Prostate gland (tissue), 2 donors: ENCODE measurements around the gene CACNA1B. TPM values are rescaled to one million over a fixed set of nuclear protein-coding genes. Genes with fewer than 3 reads are reported as not detected.

Experiments
- DNase-seq: peaks from one replicate; pipeline ENCODE4 v3.0.0-alpha.2; 2019; ENCODE audit warnings: low spot score
- H3K27ac ChIP-seq, 2 donors: fragments of 200-600 bp; sonication (generic); 2 replicates each; pipeline ENCODE4 v1.5.1; 2017 to 2019
- H3K27me3 ChIP-seq: fragments of 200-600 bp; sonication (generic); replicated peaks from 2 replicates; pipeline ENCODE4 v1.5.1; 2019; ENCODE audit not compliant: insufficient read depth
- H3K36me3 ChIP-seq, 2 donors: fragments of 200-600 bp; sonication (generic); 1 replicate in 1 of 2; 2 replicates in 1 of 2; pipeline versions ENCODE4 v1.5.1 to v1.8.1; 2017 to 2019
- H3K4me1 ChIP-seq: fragments of 200-600 bp; sonication (generic); replicated peaks from 2 replicates; pipeline ENCODE4 v1.5.1; 2019
- H3K4me3 ChIP-seq, 2 donors: fragments of 200-600 bp; sonication (generic); 2 replicates each; pipeline ENCODE4 v1.5.1; 2017 to 2019
- H3K9me3 ChIP-seq: fragments of 200-600 bp; sonication (generic); 2 replicates; pipeline ENCODE4 v1.5.1; 2017
- CTCF ChIP-seq, 4 experiments: fragments of 200-600 bp in 2 of 4; fragments of 450-650 bp in 2 of 4; sonication (generic) in 2 of 4; IDR thresholded peaks; 1 replicate in 3 of 4; 2 replicates in 1 of 4; pipeline ENCODE4 v1.5.1; 2016 to 2019; ENCODE audit warnings: antibody characterized with exemption in 4 of 4, mild to moderate bottlenecking in 2 of 4, moderate library complexity in 2 of 4
- POLR2A ChIP-seq: fragments of 450-650 bp; IDR thresholded peaks from one replicate; pipeline ENCODE4 v1.6.1; 2016; ENCODE audit warnings: antibody characterized with exemption, mild to moderate bottlenecking
- POLR2AphosphoS5 ChIP-seq: sonication (generic); formaldehyde crosslinking; IDR thresholded peaks from one replicate; pipeline ENCODE4 v1.6.1; 2017; ENCODE audit warnings: antibody characterized with exemption
- WGBS: methylation state at CpG from one replicate; pipeline ENCODE4 v1.1.5; 2018; 5-methylcytosine and 5-hydroxymethylcytosine counted together
- intact Hi-C: fragments of 100-400 bp; cut with DNase I; formaldehyde crosslinking; loops from one replicate; pipeline ENCODE4 v1.14.2; 2022
- total RNA-seq, 2 donors: library from RNA; depleted of rRNA; stranded (reverse); fragments of >200 nt; gene quantifications; one replicate each; pipeline ENCODE4 v1.1.0, GENCODE V29; 2016

The CACNA1B gene
- total RNA-seq, 2 donors from 2014 or later = 0.36 to 6.0 TPM

- no peak for DNase-seq
- Histone ChIP-seq H3K4me1 (no peaks in the 10 kb centered on the region), H3K4me3 (no peak overlapping the region), H3K36me3 (no peaks in the 10 kb centered on the region), H3K27ac (no peak overlapping the region), H3K27me3 (no peaks in the 10 kb centered on the region), H3K9me3 (no peaks in the 10 kb centered on the region)
- no peak for TF ChIP-seq POLR2AphosphoS5
- no peak for TF ChIP-seq CTCF (IDR thresholded peaks at IDR 0.05)
- TF ChIP-seq POLR2A = no peak
- intact Hi-C loops = no loop called here
- WGBS = 84% methylated on average over 6 of the region's 6 CpGs
Observed at GRCh38 chr9:138063033-138063432, 185.5 kb downstream of the CACNA1B start.

DNA sequence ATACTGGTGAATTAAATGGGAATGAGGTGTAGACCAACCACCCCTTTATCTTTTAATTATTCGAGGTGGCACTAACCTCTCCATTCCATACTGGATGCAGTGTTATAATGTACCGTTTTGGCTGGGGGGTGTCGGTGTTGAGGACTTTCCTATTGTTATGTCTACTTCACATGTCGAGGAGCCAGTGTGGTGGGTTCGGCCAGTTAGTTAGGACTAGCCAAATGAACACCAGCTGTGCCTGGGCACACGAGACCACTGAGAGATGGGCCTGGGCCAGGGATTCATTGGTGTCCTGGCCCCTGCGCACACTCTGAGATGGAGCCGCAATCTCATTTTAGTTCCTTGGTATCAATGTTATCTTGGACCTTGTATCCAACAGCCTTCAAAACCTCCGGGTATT, 186.2 kb downstream of the CACNA1B start:
- no peak for TF ChIP-seq POLR2A
- TF ChIP-seq CTCF (IDR thresholded peaks at IDR 0.05) = no peak
- TF ChIP-seq POLR2AphosphoS5 = no peak
- intact Hi-C loops = no loop called here
- WGBS = 88% methylated on average over 9 of the region's 9 CpGs
- Histone ChIP-seq H3K4me1 (no peaks in the 10 kb centered on the region), H3K9me3 (no peaks in the 10 kb centered on the region), H3K27ac (no peak overlapping the region), H3K4me3 (no peak overlapping the region), H3K27me3 (no peaks in the 10 kb centered on the region), H3K36me3 (no peaks in the 10 kb centered on the region)
- no peak for DNase-seq

GRCh38 chr9:138064547-138064946, 187.0 kb downstream of the CACNA1B start:
- WGBS = 94% methylated on average over 7 of the region's 7 CpGs
- no peaks in the 10 kb centered on the region for H3K4me1 ChIP-seq
- no peak overlapping the region for H3K27ac ChIP-seq
- intact Hi-C loops = no loop called here
- H3K4me3 ChIP-seq = no peak overlapping the region
- TF ChIP-seq POLR2A = no peak
- no peak for TF ChIP-seq POLR2AphosphoS5
- TF ChIP-seq CTCF (IDR thresholded peaks at IDR 0.05) = no peak
- no peaks in the 10 kb centered on the region for H3K27me3 ChIP-seq
- H3K36me3 ChIP-seq = no peaks in the 10 kb centered on the region
- H3K9me3 ChIP-seq = no peaks in the 10 kb centered on the region
- DNase-seq = no peak

GRCh38 chr9:138065287-138065686, 187.7 kb downstream of the CACNA1B start:
- intact Hi-C loops = no loop called here
- Histone ChIP-seq H3K9me3 (no peaks in the 10 kb centered on the region), H3K36me3 (no peaks in the 10 kb centered on the region), H3K4me1 (no peaks in the 10 kb centered on the region), H3K4me3 (no peak overlapping the region), H3K27me3 (no peaks in the 10 kb centered on the region), H3K27ac (no peak overlapping the region)
- WGBS = 62% methylated on average over 9 of the region's 9 CpGs
- TF ChIP-seq CTCF (IDR thresholded peaks at IDR 0.05) (no peak), POLR2A (no peak), POLR2AphosphoS5 (no peak)
- DNase-seq = no peak

DNA sequence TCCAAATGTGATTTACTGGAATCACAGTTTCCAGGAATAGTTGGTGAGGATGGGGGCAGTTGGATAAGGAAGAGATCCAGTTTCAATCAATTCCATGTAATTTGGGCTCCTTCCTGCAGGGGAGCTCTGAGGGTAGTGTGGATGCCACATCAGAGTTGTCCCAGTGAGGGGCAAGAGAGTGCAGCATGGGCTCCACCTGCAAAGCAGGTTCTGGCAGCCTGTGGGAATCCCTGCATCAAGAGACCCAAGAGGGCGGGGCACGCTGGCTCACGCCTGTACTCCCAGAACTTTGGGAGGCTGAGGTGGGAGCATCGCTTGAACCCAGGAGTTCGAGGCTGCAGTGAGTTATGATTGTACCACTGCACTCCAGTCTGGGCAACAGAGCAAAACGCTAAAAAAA, 188.5 kb downstream of the CACNA1B start:
- Histone ChIP-seq H3K27ac (no peak overlapping the region), H3K4me1 (no peaks in the 10 kb centered on the region), H3K9me3 (no peaks in the 10 kb centered on the region), H3K4me3 (no peak overlapping the region), H3K36me3 (no peaks in the 10 kb centered on the region), H3K27me3 (no peaks in the 10 kb centered on the region)
- no peak for TF ChIP-seq POLR2A
- no peak for TF ChIP-seq CTCF (IDR thresholded peaks at IDR 0.05)
- no peak for TF ChIP-seq POLR2AphosphoS5
- DNase-seq = no peak
- 69% methylated on average over 6 of the region's 6 CpGs for WGBS
- intact Hi-C loops = no loop called here
